Common myeloid progenitor, CD34-positive (primary cell): ENCODE results near the gene LYST. TPM values are rescaled to one million over a fixed set of nuclear protein-coding genes. Genes with fewer than 3 reads are reported as not detected.
"Not testable (repeated sequence)": the region's sequence is repeated elsewhere in the genome, so short reads cannot be mapped to it uniquely, and the experiment has no call there.

Experiments
- CTCF ChIA-PET: fragments of 350-600 bp; sonication (Branson Sonifier 250); formaldehyde crosslinking; loops from one replicate; lab custom pipeline; 2021; ENCODE audit warnings: antibody characterized with exemption; lab: Charles Lee
- POLR2A ChIA-PET: fragments of 350-600 bp; sonication (Branson Sonifier 250); formaldehyde crosslinking; loops from one replicate; lab custom pipeline; 2021; ENCODE audit warnings: antibody characterized with exemption; lab: Charles Lee
- DNase-seq, 3 donors: peaks; one replicate each; pipeline versions ENCODE4 v3.0.0 to v3.0.0-alpha.2; 2013
- H3K27ac ChIP-seq, 2 experiments: 1 replicate in 1 of 2; 2 replicates in 1 of 2; pipeline ENCODE4 v1.7.0; 2013; ENCODE audit warnings: inconsistent platforms in 2 of 2, low read length in 2 of 2, mild to moderate bottlenecking in 2 of 2, low read depth in 1 of 2, moderate library complexity in 1 of 2; ENCODE audit not compliant: severe bottlenecking in 2 of 2, insufficient read depth in 1 of 2, poor library complexity in 1 of 2
- H3K27me3 ChIP-seq, 5 experiments: replicated peaks in 2 of 5; 1 replicate in 3 of 5; 2 replicates in 2 of 5; pipeline versions ENCODE4 v1.6.1 to v1.7.0; 2013; ENCODE audit warnings: low read length in 4 of 5, mild to moderate bottlenecking in 2 of 5, moderate library complexity in 2 of 5, inconsistent platforms in 1 of 5; ENCODE audit not compliant: insufficient read depth in 5 of 5, control insufficient read depth in 4 of 5
- H3K36me3 ChIP-seq, 4 experiments: 1 replicate in 2 of 4; 2 replicates in 2 of 4; pipeline versions ENCODE4 v1.6.1 to v1.7.0; 2013; ENCODE audit warnings: low read length in 3 of 4, control low read depth in 1 of 4, mild to moderate bottlenecking in 1 of 4; ENCODE audit not compliant: control insufficient read depth in 4 of 4, insufficient read depth in 4 of 4
- H3K4me1 ChIP-seq, 4 experiments: 1 replicate in 3 of 4; 2 replicates in 1 of 4; pipeline versions ENCODE4 v1.6.1 to v1.7.1; 2013; ENCODE audit warnings: low read length in 3 of 4, mild to moderate bottlenecking in 3 of 4, control low read depth in 1 of 4, inconsistent platforms in 1 of 4, moderate library complexity in 1 of 4; ENCODE audit not compliant: control insufficient read depth in 4 of 4, insufficient read depth in 4 of 4; ENCODE audit errors: control extremely low read depth in 1 of 4
- H3K4me3 ChIP-seq, 7 experiments: 1 replicate in 4 of 7; 2 replicates in 3 of 7; pipeline versions ENCODE4 v1.5.1 to v1.7.0; 2013; ENCODE audit warnings: mild to moderate bottlenecking in 7 of 7, low read length in 6 of 7, moderate library complexity in 6 of 7, inconsistent platforms in 2 of 7, low read depth in 2 of 7, control low read depth in 1 of 7; ENCODE audit not compliant: insufficient read depth in 4 of 7, control insufficient read depth in 1 of 7; ENCODE audit errors: extremely low read depth in 1 of 7
- H3K9me3 ChIP-seq, 5 experiments: 1 replicate in 4 of 5; 2 replicates in 1 of 5; pipeline versions ENCODE4 v1.6.1 to v1.7.1; 2013; ENCODE audit warnings: low read length in 4 of 5, mild to moderate bottlenecking in 2 of 5, inconsistent platforms in 1 of 5, low read depth in 1 of 5, moderate library complexity in 1 of 5; ENCODE audit not compliant: control insufficient read depth in 4 of 5, insufficient read depth in 2 of 5; ENCODE audit errors: control extremely low read depth in 1 of 5
- WGBS: methylation state at CpG from one replicate; pipeline ENCODE4 v1.1.5; 2013; ENCODE audit not compliant: insufficient coverage; 5-methylcytosine and 5-hydroxymethylcytosine counted together
- polyA plus RNA-seq: library from polyadenylated mRNA; unstranded; fragments of 120-200 nt; gene quantifications from one replicate; pipeline ENCODE4 v1.2.1, GENCODE V29; 2013

Gene LYST, protein sequence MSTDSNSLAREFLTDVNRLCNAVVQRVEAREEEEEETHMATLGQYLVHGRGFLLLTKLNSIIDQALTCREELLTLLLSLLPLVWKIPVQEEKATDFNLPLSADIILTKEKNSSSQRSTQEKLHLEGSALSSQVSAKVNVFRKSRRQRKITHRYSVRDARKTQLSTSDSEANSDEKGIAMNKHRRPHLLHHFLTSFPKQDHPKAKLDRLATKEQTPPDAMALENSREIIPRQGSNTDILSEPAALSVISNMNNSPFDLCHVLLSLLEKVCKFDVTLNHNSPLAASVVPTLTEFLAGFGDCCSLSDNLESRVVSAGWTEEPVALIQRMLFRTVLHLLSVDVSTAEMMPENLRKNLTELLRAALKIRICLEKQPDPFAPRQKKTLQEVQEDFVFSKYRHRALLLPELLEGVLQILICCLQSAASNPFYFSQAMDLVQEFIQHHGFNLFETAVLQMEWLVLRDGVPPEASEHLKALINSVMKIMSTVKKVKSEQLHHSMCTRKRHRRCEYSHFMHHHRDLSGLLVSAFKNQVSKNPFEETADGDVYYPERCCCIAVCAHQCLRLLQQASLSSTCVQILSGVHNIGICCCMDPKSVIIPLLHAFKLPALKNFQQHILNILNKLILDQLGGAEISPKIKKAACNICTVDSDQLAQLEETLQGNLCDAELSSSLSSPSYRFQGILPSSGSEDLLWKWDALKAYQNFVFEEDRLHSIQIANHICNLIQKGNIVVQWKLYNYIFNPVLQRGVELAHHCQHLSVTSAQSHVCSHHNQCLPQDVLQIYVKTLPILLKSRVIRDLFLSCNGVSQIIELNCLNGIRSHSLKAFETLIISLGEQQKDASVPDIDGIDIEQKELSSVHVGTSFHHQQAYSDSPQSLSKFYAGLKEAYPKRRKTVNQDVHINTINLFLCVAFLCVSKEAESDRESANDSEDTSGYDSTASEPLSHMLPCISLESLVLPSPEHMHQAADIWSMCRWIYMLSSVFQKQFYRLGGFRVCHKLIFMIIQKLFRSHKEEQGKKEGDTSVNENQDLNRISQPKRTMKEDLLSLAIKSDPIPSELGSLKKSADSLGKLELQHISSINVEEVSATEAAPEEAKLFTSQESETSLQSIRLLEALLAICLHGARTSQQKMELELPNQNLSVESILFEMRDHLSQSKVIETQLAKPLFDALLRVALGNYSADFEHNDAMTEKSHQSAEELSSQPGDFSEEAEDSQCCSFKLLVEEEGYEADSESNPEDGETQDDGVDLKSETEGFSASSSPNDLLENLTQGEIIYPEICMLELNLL (N-terminal part only)
- polyA plus RNA-seq: 12.9 TPM

DNA sequence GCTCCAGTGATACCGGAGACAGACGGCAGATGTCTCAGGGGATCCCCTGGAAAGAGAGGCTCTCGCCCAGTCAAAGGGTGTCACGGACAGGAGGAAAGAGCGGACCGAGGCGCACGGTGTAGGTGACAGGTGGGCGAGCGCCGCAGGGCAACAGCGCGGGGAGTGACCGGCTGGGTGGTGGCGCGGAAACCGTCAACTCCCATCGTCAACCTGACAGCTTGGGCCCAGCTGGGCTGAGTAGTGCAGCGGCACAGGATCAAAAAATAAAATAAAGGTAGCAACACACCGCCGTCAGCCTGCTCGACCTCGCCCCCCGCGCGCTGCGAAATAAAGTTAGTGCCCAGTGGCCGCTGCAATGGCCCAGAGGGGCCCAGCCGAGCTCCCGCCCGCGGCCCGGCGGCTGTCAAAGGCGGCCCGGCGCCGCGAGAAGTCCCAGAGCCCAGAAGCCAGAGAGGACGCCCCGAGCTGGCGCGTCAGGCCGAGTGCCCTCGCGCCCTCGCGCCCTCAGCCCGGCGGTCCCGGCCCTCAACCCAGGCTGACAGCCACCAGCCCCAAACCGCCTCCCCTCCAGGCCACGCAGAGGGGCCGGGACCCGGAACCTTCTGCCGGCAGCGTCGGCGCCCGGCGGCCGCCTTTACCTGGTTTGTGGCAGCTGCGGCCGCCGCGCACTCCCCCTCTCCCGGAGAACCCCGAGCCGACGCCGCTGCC lies at the start of gene LYST:
Gene LYST (minus strand): TSS at position 702 of the 708 bp plus-strand sequence. CDS start 36,489 bp downstream, outside the sequence.
- Histone ChIP-seq H3K4me3 (peak within 1 kb of the TSS; percentile 84 to 94 (median 87)), H3K27ac (peak within 1 kb of the TSS; percentile 70 to 85), H3K9me3 (no peaks in the 10 kb centered on the region), H3K4me1 (peaks cover 6 to 44% (median 18%) of the 10 kb centered on the region in 4 experiments), H3K27me3 (no peaks in the 10 kb centered on the region), H3K36me3 (no peaks in the 10 kb centered on the region)
- WGBS: 1% methylated on average over 48 of the region's 71 CpGs
- ChIA-PET POLR2A (interaction anchor here (0.6 to 1.3 kb wide), 3 partner anchors 13 to 108 kb away, joined by 5 to 6 read pairs (median 6); no protein-coding TSS in a partner anchor), CTCF (interaction anchor here (0.5 to 2.3 kb wide), 16 partner anchors 9 to 108 kb away, joined by 3 to 39 read pairs (median 5); no protein-coding TSS in a partner anchor)
- DNase-seq: peak; percentile 54 to 68 (median 65)

DNA sequence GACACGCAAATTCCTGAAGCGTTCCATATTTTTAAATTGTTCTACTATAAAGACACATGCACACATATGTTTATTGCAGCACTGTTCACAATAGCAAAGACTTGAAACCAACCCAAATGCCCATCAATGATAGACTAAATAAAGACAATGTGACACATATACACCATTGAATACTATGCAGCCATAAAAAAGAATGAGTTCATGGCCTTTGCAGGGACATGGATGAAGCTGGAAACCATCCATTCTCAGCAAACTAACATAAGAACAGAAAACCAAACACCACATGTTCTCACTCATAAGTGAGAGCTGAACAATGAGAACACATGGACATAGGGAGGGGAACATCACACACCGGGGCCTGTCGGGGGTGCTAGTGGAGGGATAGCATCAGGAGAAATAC lies 48.8 kb upstream of the LYST start:
- CTCF ChIA-PET: interaction anchor here (1.0 kb wide), 1 partner anchor 24 kb away, joined by 3 read pairs; no protein-coding TSS in a partner anchor

DNA sequence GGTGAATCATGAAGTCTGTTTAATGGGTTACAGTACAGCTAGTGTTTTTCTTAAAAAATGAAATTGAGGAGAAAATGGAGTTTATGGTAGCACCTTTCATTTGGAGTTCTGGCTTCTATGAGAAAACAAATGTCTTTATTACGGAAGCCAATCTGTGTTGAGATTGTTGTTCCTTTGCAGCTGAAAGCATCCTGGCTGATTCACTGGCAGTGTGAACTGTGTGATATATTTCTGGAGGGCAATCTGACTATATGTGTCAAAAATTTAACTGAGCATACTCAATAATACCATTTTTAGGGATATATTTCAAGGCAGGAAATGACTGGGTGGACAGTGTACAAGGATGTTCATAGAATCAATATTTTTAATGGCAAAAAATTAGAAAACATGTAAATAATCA lies 46.6 kb upstream of the LYST start:
- Histone ChIP-seq H3K27ac (no peak overlapping the region), H3K36me3 (no peaks in the 10 kb centered on the region), H3K4me3 (no peak overlapping the region), H3K27me3 (no peaks in the 10 kb centered on the region), H3K9me3 (no peaks in the 10 kb centered on the region), H3K4me1 (peaks cover 5 to 18% (median 11%) of the 10 kb centered on the region in 4 experiments)
- ChIA-PET POLR2A (no interaction called here), CTCF (no interaction called here)
- DNase-seq: no peak
- no CpG with 5 or more reads among the region's 1 CpG for whole genome bisulfite sequencing

More for the DNA sequence above, 48.8 kb upstream of the LYST start:
- H3K27ac ChIP-seq, H3K4me3 ChIP-seq, H3K36me3 ChIP-seq, H3K9me3 ChIP-seq, H3K27me3 ChIP-seq, DNase-seq, POLR2A ChIA-PET: not testable (repeated sequence)
- 100% methylated on average over 2 of the region's 4 CpGs for WGBS
- H3K4me1 ChIP-seq: peaks cover 5 to 27% (median 13%) of the 10 kb centered on the region in 4 experiments

DNA sequence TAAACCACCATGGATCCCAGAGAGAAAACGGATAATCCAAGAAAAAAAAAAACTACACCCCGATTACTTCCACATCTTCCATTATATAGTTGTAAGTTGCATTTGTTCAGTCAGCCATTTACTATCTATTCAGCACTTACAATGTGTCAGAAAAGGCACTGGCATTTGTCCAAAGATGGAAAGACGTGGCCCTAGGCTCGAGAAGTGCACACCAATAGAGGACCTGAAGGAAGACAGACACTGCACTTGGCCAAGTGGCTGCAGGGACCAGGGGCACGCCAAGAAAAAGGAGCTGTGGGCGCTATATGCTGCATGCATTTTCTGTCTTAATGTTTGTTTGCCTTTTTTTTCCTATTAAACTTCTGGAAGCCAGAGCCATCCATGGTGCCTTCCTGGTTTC lies 45.2 kb upstream of the LYST start:
- ChIA-PET CTCF (interaction anchor here (1.3 kb wide), 1 partner anchor 22 kb away, joined by 3 read pairs; no protein-coding TSS in a partner anchor), POLR2A (no interaction called here)
- Histone ChIP-seq H3K9me3 (no peaks in the 10 kb centered on the region), H3K4me1 (peaks cover under 1 to 7% (median under 1%) of the 10 kb centered on the region in 4 experiments), H3K4me3 (no peak overlapping the region), H3K27me3 (no peaks in the 10 kb centered on the region), H3K27ac (no peak overlapping the region), H3K36me3 (no peaks in the 10 kb centered on the region)
- DNase-seq: no peak
- WGBS: 99% methylated on average over 5 of the region's 6 CpGs

DNA sequence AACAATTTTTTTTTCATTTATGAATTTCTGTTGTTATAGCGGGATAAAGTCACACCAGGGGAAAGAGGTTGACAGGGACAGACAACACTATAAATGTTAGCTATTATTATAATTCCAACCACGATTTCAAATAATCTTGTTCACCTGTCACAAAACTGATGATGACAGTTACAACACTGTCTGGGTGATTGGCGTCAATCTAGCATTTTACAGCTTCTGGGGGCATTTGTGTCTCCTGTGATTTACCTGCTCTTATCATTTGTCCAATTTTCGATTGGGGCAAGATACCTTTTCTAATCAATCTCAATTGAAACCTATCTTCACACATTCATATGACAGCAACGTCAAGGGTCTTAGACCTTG lies 44.6 kb upstream of the LYST start:
- Histone ChIP-seq H3K36me3 (no peaks in the 10 kb centered on the region), H3K27me3 (no peaks in the 10 kb centered on the region), H3K4me3 (no peak overlapping the region), H3K27ac (no peak overlapping the region), H3K9me3 (no peaks in the 10 kb centered on the region), H3K4me1 (peaks cover 0 to 6% (median 0%) of the 10 kb centered on the region in 4 experiments)
- ChIA-PET POLR2A (no interaction called here), CTCF (interaction anchor here (1.3 kb wide), 1 partner anchor 21 kb away, joined by 3 read pairs; no protein-coding TSS in a partner anchor)
- no peak for DNase-seq
- 95% methylated on average over 4 of the region's 5 CpGs for WGBS
